Esophagus squamous epithelium (tissue), 4 donors: ENCODE measurements around the gene ATP2A2.

Experiments
- CTCF ChIP-seq, 6 experiments: fragments of 450-650 bp in 4 of 6; fragments of 200-600 bp in 2 of 6; sonication (generic) in 2 of 6; IDR thresholded peaks; one replicate each; pipeline ENCODE4 v1.5.1; 2016 to 2019; ENCODE audit warnings: antibody characterized with exemption in 6 of 6, mild to moderate bottlenecking in 4 of 6, moderate library complexity in 4 of 6
- POLR2A ChIP-seq, 4 donors: fragments of 450-650 bp; IDR thresholded peaks; one replicate each; pipeline ENCODE4 v1.6.1; 2017; ENCODE audit warnings: antibody characterized with exemption in 4 of 4, mild to moderate bottlenecking in 4 of 4, moderate library complexity in 3 of 4

- TF ChIP-seq POLR2A (IDR thresholded peaks at IDR 0.05): no peak
- no peak for TF ChIP-seq CTCF (IDR thresholded peaks at IDR 0.05)
These were observed 62.1 kb downstream of the ATP2A2 start for GRCh38 chr12:110343114-110343513.
